ENCODE measurements around the gene RAPGEF5.

RAPGEF5 gene

GRCh38 chr7:22190736-22191135 lies 166.2 kb downstream of the RAPGEF5 start:
- DNase-seq (ENCODE audit: low read depth): no peak
- TF ChIP-seq, protein P1, sequence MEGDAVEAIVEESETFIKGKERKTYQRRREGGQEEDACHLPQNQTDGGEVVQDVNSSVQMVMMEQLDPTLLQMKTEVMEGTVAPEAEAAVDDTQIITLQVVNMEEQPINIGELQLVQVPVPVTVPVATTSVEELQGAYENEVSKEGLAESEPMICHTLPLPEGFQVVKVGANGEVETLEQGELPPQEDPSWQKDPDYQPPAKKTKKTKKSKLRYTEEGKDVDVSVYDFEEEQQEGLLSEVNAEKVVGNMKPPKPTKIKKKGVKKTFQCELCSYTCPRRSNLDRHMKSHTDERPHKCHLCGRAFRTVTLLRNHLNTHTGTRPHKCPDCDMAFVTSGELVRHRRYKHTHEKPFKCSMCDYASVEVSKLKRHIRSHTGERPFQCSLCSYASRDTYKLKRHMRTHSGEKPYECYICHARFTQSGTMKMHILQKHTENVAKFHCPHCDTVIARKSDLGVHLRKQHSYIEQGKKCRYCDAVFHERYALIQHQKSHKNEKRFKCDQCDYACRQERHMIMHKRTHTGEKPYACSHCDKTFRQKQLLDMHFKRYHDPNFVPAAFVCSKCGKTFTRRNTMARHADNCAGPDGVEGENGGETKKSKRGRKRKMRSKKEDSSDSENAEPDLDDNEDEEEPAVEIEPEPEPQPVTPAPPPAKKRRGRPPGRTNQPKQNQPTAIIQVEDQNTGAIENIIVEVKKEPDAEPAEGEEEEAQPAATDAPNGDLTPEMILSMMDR (conservative IDR thresholded peaks at IDR 0.05; ENCODE audit: low read depth, low read length): no peak

DNA sequence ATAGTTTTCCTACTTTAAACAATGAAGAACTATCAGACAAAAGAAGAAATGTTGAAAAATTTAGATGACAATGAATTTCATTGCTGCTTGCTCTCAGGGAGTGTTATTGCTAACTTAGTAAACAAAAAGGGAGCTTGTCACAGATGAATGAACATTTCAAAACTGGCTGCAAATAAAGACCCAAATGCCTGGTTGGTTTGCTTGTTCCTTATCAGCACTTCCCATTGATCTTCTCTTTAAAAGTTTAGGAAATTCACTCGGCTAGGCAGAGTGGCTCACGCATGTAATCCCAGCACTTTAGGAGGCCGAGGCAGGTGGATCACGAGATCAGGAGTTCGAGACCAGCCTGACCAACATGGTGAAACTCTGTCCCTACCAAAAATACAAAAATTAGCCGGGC lies 167.2 kb downstream of the RAPGEF5 start:
- TF ChIP-seq, protein P1 (conservative IDR thresholded peaks at IDR 0.05; ENCODE audit: low read depth, low read length): no peak
- no peak for DNase-seq (ENCODE audit: low read depth)
- H3K4me3 ChIP-seq (ENCODE audit: low read length): no peak overlapping the region

More at GRCh38 chr7:22190736-22191135, 166.2 kb downstream of the RAPGEF5 start:
- no peak overlapping the region for H3K4me3 ChIP-seq (ENCODE audit: low read length)

GRCh38 chr7:22189230-22189629 lies 167.7 kb downstream of the RAPGEF5 start:
- H3K4me3 ChIP-seq (ENCODE audit: low read length): no peak overlapping the region
- TF ChIP-seq, protein P1 (conservative IDR thresholded peaks at IDR 0.05; ENCODE audit: low read depth, low read length): no peak
- no peak for DNase-seq (ENCODE audit: low read depth)

GRCh38 chr7:22187691-22188348 lies 169.1 kb downstream of the RAPGEF5 start:
- H3K4me3 ChIP-seq (ENCODE audit: low read length): no peak overlapping the region
- TF ChIP-seq, protein P1 (conservative IDR thresholded peaks at IDR 0.05; ENCODE audit: low read depth, low read length): no peak
- no peak for DNase-seq (ENCODE audit: low read depth)

DNA sequence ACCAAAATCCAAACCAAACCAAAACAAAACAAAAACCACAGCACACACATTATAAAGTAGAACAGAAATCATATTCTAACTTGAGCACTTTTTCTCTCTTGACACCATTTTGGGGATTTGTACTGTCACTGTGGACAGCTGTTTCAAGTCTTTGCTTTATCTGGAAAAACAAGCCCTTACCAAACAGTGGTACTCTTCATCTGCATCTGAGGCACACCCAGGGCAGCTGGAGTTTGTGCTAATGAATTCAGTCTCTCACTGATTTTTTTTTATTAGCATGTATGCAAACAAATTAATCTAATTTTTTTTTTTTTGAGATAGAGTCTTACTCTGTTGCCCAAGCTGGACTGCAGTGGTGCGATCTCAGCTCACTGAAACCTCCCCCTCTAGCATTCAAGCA lies 171.4 kb downstream of the RAPGEF5 start:
- TF ChIP-seq, protein P1 (conservative IDR thresholded peaks at IDR 0.05; ENCODE audit: low read depth, low read length): no peak
- H3K4me3 ChIP-seq (ENCODE audit: low read length): no peak overlapping the region
- no peak for DNase-seq (ENCODE audit: low read depth)

DNA sequence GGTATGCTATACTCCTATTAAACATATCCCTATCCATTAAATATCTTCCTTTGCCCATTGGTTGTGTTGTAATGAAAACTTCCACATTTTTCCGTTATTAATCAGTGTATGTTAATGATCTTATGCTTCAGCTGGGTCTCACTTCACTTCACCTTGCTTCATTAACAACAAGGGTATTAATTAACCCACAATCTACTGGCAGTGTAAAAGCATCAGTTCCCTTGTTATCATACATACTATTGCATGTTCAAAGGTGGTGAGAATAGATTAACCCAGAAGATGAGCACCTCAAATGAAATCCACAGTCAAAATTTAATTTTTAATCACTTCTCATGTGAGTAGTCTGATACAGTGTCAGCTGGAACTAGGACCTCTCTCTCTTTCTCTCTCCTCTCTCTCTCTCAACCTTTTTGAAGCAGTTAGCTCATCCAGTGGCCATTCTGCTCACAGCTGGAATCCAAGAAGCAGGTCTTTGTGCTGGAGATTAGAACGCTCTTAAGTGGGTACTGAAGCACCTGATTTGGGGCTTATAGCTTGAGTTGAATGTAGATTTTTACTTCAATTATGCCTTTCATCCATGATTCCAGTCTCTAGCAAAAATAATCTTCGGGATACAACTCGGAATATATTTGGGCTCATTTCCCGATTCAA lies 172.3 kb downstream of the RAPGEF5 start:
- TF ChIP-seq, protein P1 (conservative IDR thresholded peaks at IDR 0.05; ENCODE audit: low read depth, low read length): no peak
- no peak for DNase-seq (ENCODE audit: low read depth)

More for the DNA sequence above, 172.3 kb downstream of the RAPGEF5 start:
- H3K4me3 ChIP-seq (ENCODE audit: low read length): no peak overlapping the region

Data from retinal pigment epithelial cell (primary cell).